GM13977 (cell line): ENCODE results near the gene KCNG1.

Experiments
- DNase-seq: peaks from one replicate; pipeline ENCODE4 v3.0.0; 2012; ENCODE audit warnings: low spot score
- CTCF ChIP-seq: IDR thresholded peaks from 2 replicates; pipeline ENCODE4 v1.5.1; 2012; ENCODE audit warnings: mild to moderate bottlenecking, control low read depth; ENCODE audit not compliant: insufficient read depth; ENCODE audit errors: extremely low read depth, missing control alignments
- in situ Hi-C: fragments of 300-500 bp; cut with MboI; formaldehyde crosslinking; loops from one replicate; pipeline ENCODE4 v1.12.0; 2022; ENCODE audit warnings: low sequenced_read_pairs, low pct_unique_long_range_greater_than_20kb, mixed read lengths, inconsistent platforms; ENCODE audit not compliant: unreplicated experiment

Gene KCNG1

GRCh38 chr20:50969912-50970311 lies 53.0 kb downstream of the KCNG1 start:
- DNase-seq: no peak
- TF ChIP-seq CTCF: no peak
- in situ Hi-C loops: no loop called here

GRCh38 chr20:50969435-50969834 lies 53.5 kb downstream of the KCNG1 start:
- no peak for DNase-seq
- no peak for TF ChIP-seq CTCF
- in situ Hi-C loops: no loop called here

- TF ChIP-seq CTCF: no peak
- no peak for DNase-seq
These were observed 54.6 kb downstream of the KCNG1 start for GRCh38 chr20:50968289-50968688.

GRCh38 chr20:50967586-50967985 lies 55.3 kb downstream of the KCNG1 start:
- DNase-seq: no peak
- no peak for TF ChIP-seq CTCF
- in situ Hi-C loops: no loop called here

More at GRCh38 chr20:50968289-50968688, 54.6 kb downstream of the KCNG1 start:
- in situ Hi-C loops: no loop called here

GRCh38 chr20:50959543-50960126 lies 63.3 kb downstream of the KCNG1 start:
- DNase-seq: no peak
- TF ChIP-seq CTCF: no peak
- in situ Hi-C loops: no loop called here

- no peak for TF ChIP-seq CTCF
- in situ Hi-C loops: no loop called here
- DNase-seq: peak; percentile 86
These were observed 64.0 kb downstream of the KCNG1 start, which contains the start of gene MOCS3 for GRCh38 chr20:50958615-50959542. MOCS3 (plus strand) TSS chr20:50958818; CDS start chr20:50958843, 25 bp downstream.
